ENCODE results near the gene GLB1L. TPM values are rescaled to one million over a fixed set of nuclear protein-coding genes. Genes with fewer than 3 reads are reported as not detected.
"Not testable (repeated sequence)": the region's sequence is repeated elsewhere in the genome, so short reads cannot be mapped to it uniquely, and the experiment has no call there.

GLB1L gene
- total and polyA plus RNA-seq, 3 experiments from 2014 or later = 0.99 to 3.5 (median 2.6) TPM

GRCh38 chr2:219258942-219259341 is 13.7 kb upstream of the GLB1L start:
- POLR2A ChIA-PET = interaction anchor here (0.7 kb wide), 2 partner anchors 44 to 60 kb away, joined by 5 read pairs; no protein-coding TSS in a partner anchor
- H3K27ac Mint-ChIP-seq = peak overlapping the region in 1 of 8 donors; percentile 14
- not testable (repeated sequence) for H3K36me3 ChIP-seq (ENCODE audit: insufficient read depth, low read length); H3K9me3 Mint-ChIP-seq; H3K4me3 ChIP-seq (ENCODE audit: low read length); H3K27me3 ChIP-seq (ENCODE audit: insufficient read depth, low read length, poor library complexity, severe bottlenecking); H3K27ac ChIP-seq (ENCODE audit: low read depth, low read length); H3K9me3 ChIP-seq (ENCODE audit: low read length); H3K36me3 Mint-ChIP-seq; H3K4me3 Mint-ChIP-seq; H3K4me1 ChIP-seq (ENCODE audit: insufficient read depth, low read length); DNase-seq
- peaks cover 6 to 13% (median 6%) of the 10 kb centered on the region in 3 donors for H3K4me1 Mint-ChIP-seq
- H3K27me3 Mint-ChIP-seq = peaks cover 4 to 12% of the 10 kb centered on the region in 2 donors
- CTCF ChIA-PET = interaction anchor here (1.6 to 12.3 kb wide), 2 partner anchors 20 to 36 kb away, joined by 9 to 136 read pairs; partner anchors contain the start of gene DNAJB2

- H3K27me3 ChIP-seq (ENCODE audit: insufficient read depth, low read length, poor library complexity, severe bottlenecking) = no peaks in the 10 kb centered on the region
- Mint-ChIP-seq H3K4me3 (peak overlapping the region; percentile 84 to 90 (median 88)), H3K36me3 (peaks cover 4 to 45% (median 21%) of the 10 kb centered on the region in 3 donors), H3K4me1 (peaks cover 37 to 43% (median 38%) of the 10 kb centered on the region in 3 donors), H3K27me3 (peaks cover 0 to 3% of the 10 kb centered on the region in 2 donors), H3K27ac (peak overlapping the region; percentile 91 to 100 (median 96)), H3K9me3 (no peaks in the 10 kb centered on the region)
- H3K4me3 ChIP-seq (ENCODE audit: low read length) = peak overlapping the region; percentile 99
- H3K36me3 ChIP-seq (ENCODE audit: insufficient read depth, low read length) = peaks cover 23% of the 10 kb centered on the region
- POLR2A ChIA-PET = interaction anchor here (0.6 to 11.9 kb wide), 17 partner anchors 9 to 133 kb away, joined by 3 to 164 read pairs (median 5); partner anchors contain the start of genes ABCB6, ANKZF1, ATG9A and CNPPD1
- peak overlapping the region; percentile 95 for H3K27ac ChIP-seq (ENCODE audit: low read depth, low read length)
- CTCF ChIA-PET = interaction anchor here (0.7 to 12.3 kb wide), 14 partner anchors 10 to 134 kb away, joined by 3 to 136 read pairs (median 4); partner anchors contain the start of genes ANKZF1, ATG9A, CNPPD1 and DNAJB2
- DNase-seq = peak in 3 of 5 donors; percentile 69 to 75 (median 70)
- no peaks in the 10 kb centered on the region for H3K9me3 ChIP-seq (ENCODE audit: low read length)
- peaks cover 30% of the 10 kb centered on the region for H3K4me1 ChIP-seq (ENCODE audit: insufficient read depth, low read length)
Observed at GRCh38 chr2:219254590-219255201, 9.5 kb upstream of the GLB1L start.

GRCh38 chr2:219253753-219254589 is 8.7 kb upstream of the GLB1L start, which contains the start of gene TUBA4A:
Gene TUBA4A (minus strand): TSS chr2:219253918. CDS start chr2:219253858, 60 bp downstream.
- Mint-ChIP-seq H3K4me1 (peaks cover 45 to 50% (median 45%) of the 10 kb centered on the region in 3 donors), H3K4me3 (peak within 1 kb of the TSS; percentile 84 to 99 (median 89)), H3K36me3 (peaks cover 4 to 52% (median 22%) of the 10 kb centered on the region in 3 donors), H3K27ac (peak within 1 kb of the TSS; percentile 91 to 100 (median 96)), H3K27me3 (no peaks in the 10 kb centered on the region), H3K9me3 (no peaks in the 10 kb centered on the region)
- H3K27ac ChIP-seq (ENCODE audit: low read depth, low read length) = peak within 1 kb of the TSS; percentile 95
- H3K4me1 ChIP-seq (ENCODE audit: insufficient read depth, low read length) = peaks cover 37% of the 10 kb centered on the region
- CTCF ChIA-PET = interaction anchor here (0.6 to 12.3 kb wide), 19 partner anchors 9 to 135 kb away, joined by 3 to 136 read pairs (median 4); partner anchors contain the start of genes ABCB6, ANKZF1, ATG9A and CNPPD1
- H3K36me3 ChIP-seq (ENCODE audit: insufficient read depth, low read length) = peaks cover 25% of the 10 kb centered on the region
- no peaks in the 10 kb centered on the region for H3K9me3 ChIP-seq (ENCODE audit: low read length)
- POLR2A ChIA-PET = interaction anchor here (0.5 to 11.9 kb wide), 16 partner anchors 8 to 1037 kb away, joined by 3 to 164 read pairs (median 5); partner anchors contain the start of genes ABCB6, ANKZF1, ATG9A and CNPPD1
- H3K27me3 ChIP-seq (ENCODE audit: insufficient read depth, low read length, poor library complexity, severe bottlenecking) = no peaks in the 10 kb centered on the region
- H3K4me3 ChIP-seq (ENCODE audit: low read length) = peak within 1 kb of the TSS; percentile 99
- peak; percentile 88 to 95 (median 90) for DNase-seq

- peaks cover 34% of the 10 kb centered on the region for H3K36me3 ChIP-seq (ENCODE audit: insufficient read depth, low read length)
- Mint-ChIP-seq H3K4me1 (peaks cover 52 to 59% (median 54%) of the 10 kb centered on the region in 3 donors), H3K36me3 (peaks cover 4 to 60% (median 24%) of the 10 kb centered on the region in 3 donors), H3K9me3 (no peaks in the 10 kb centered on the region), H3K27me3 (no peaks in the 10 kb centered on the region), H3K27ac (peak within 1 kb of the TSS; percentile 91 to 100 (median 96)), H3K4me3 (peak within 1 kb of the TSS; percentile 84 to 99 (median 89))
- ChIA-PET CTCF (interaction anchor here (0.6 to 12.3 kb wide), 14 partner anchors 8 to 99 kb away, joined by 3 to 136 read pairs (median 5); partner anchors contain the start of genes ABCB6, ANKZF1, ATG9A and DNAJB2), POLR2A (interaction anchor here (0.6 to 11.9 kb wide), 13 partner anchors 23 to 1037 kb away, joined by 3 to 164 read pairs (median 7); partner anchors contain the start of genes ABCB6, ANKZF1, ATG9A and CNPPD1)
- DNase-seq = peak; percentile 25 to 60 (median 48)
- H3K27me3 ChIP-seq (ENCODE audit: insufficient read depth, low read length, poor library complexity, severe bottlenecking) = no peaks in the 10 kb centered on the region
- H3K9me3 ChIP-seq (ENCODE audit: low read length) = no peaks in the 10 kb centered on the region
- peaks cover 45% of the 10 kb centered on the region for H3K4me1 ChIP-seq (ENCODE audit: insufficient read depth, low read length)
- peak within 1 kb of the TSS; percentile 99 for H3K4me3 ChIP-seq (ENCODE audit: low read length)
- peak within 1 kb of the TSS; percentile 95 for H3K27ac ChIP-seq (ENCODE audit: low read depth, low read length)
Observed at GRCh38 chr2:219252900-219253752, 7.9 kb upstream of the GLB1L start, which contains the start of gene TUBA4B. Gene TUBA4B (plus strand): TSS chr2:219253243. CDS start chr2:219253408, 165 bp downstream.

GRCh38 chr2:219252570-219252899 is 7.3 kb upstream of the GLB1L start:
- POLR2A ChIA-PET = interaction anchor here (0.6 to 11.9 kb wide), 9 partner anchors 13 to 970 kb away, joined by 3 to 164 read pairs (median 7); partner anchors contain the start of genes ABCB6, ANKZF1, ATG9A and CNPPD1
- H3K27me3 Mint-ChIP-seq = peaks cover 0 to 4% of the 10 kb centered on the region in 2 donors
- peaks cover 4 to 66% (median 25%) of the 10 kb centered on the region in 3 donors for H3K36me3 Mint-ChIP-seq
- peak overlapping the region; percentile 95 for H3K27ac ChIP-seq (ENCODE audit: low read depth, low read length)
- H3K4me1 ChIP-seq (ENCODE audit: insufficient read depth, low read length) = peaks cover 51% of the 10 kb centered on the region
- peaks cover 35% of the 10 kb centered on the region for H3K36me3 ChIP-seq (ENCODE audit: insufficient read depth, low read length)
- peaks cover 58 to 65% (median 60%) of the 10 kb centered on the region in 3 donors for H3K4me1 Mint-ChIP-seq
- H3K27me3 ChIP-seq (ENCODE audit: insufficient read depth, low read length, poor library complexity, severe bottlenecking) = no peaks in the 10 kb centered on the region
- H3K4me3 ChIP-seq (ENCODE audit: low read length) = peak overlapping the region; percentile 99
- H3K27ac Mint-ChIP-seq = peak overlapping the region; percentile 85 to 98 (median 96)
- CTCF ChIA-PET = interaction anchor here (0.6 to 12.3 kb wide), 10 partner anchors 9 to 77 kb away, joined by 3 to 136 read pairs (median 6); partner anchors contain the start of genes ANKZF1, ATG9A and DNAJB2
- H3K4me3 Mint-ChIP-seq = peak overlapping the region; percentile 84 to 99 (median 89)
- peak in 2 of 5 donors; percentile 23 to 70 for DNase-seq
- no peaks in the 10 kb centered on the region for H3K9me3 Mint-ChIP-seq
- no peaks in the 10 kb centered on the region for H3K9me3 ChIP-seq (ENCODE audit: low read length)

GRCh38 chr2:219252084-219252483 is 6.8 kb upstream of the GLB1L start:
- Histone ChIP-seq H3K4me1 (ENCODE audit: insufficient read depth, low read length) (peaks cover 55% of the 10 kb centered on the region), H3K36me3 (ENCODE audit: insufficient read depth, low read length) (peaks cover 35% of the 10 kb centered on the region), H3K27me3 (ENCODE audit: insufficient read depth, low read length, poor library complexity, severe bottlenecking) (no peaks in the 10 kb centered on the region), H3K27ac (ENCODE audit: low read depth, low read length) (peak overlapping the region; percentile 95), H3K4me3 (ENCODE audit: low read length) (peak overlapping the region; percentile 99), H3K9me3 (ENCODE audit: low read length) (no peaks in the 10 kb centered on the region)
- H3K36me3 Mint-ChIP-seq = peaks cover 4 to 66% (median 25%) of the 10 kb centered on the region in 3 donors
- H3K27me3 Mint-ChIP-seq = peaks cover 0 to 4% of the 10 kb centered on the region in 2 donors
- CTCF ChIA-PET = interaction anchor here (0.6 to 12.3 kb wide), 11 partner anchors 9 to 76 kb away, joined by 3 to 136 read pairs (median 5); partner anchors contain the start of genes ANKZF1, ATG9A and DNAJB2
- H3K4me1 Mint-ChIP-seq = peaks cover 63 to 69% (median 64%) of the 10 kb centered on the region in 3 donors
- POLR2A ChIA-PET = interaction anchor here (0.5 to 11.9 kb wide), 9 partner anchors 9 to 871 kb away, joined by 3 to 164 read pairs (median 4); partner anchors contain the start of genes ABCB6, ANKZF1, ATG9A and CNPPD1
- DNase-seq = peak in 2 of 5 donors; percentile 14 to 57
- H3K4me3 Mint-ChIP-seq = peak overlapping the region; percentile 84 to 99 (median 89)
- no peaks in the 10 kb centered on the region for H3K9me3 Mint-ChIP-seq
- H3K27ac Mint-ChIP-seq = peak overlapping the region; percentile 85 to 98 (median 96)

Measured in CD8-positive, alpha-beta memory T cell (primary cell).